ENCODE data around the gene HEBP2.
"Not testable (repeated sequence)": the region's sequence is repeated elsewhere in the genome, so short reads cannot be mapped to it uniquely, and the experiment has no call there.

The HEBP2 gene

DNA sequence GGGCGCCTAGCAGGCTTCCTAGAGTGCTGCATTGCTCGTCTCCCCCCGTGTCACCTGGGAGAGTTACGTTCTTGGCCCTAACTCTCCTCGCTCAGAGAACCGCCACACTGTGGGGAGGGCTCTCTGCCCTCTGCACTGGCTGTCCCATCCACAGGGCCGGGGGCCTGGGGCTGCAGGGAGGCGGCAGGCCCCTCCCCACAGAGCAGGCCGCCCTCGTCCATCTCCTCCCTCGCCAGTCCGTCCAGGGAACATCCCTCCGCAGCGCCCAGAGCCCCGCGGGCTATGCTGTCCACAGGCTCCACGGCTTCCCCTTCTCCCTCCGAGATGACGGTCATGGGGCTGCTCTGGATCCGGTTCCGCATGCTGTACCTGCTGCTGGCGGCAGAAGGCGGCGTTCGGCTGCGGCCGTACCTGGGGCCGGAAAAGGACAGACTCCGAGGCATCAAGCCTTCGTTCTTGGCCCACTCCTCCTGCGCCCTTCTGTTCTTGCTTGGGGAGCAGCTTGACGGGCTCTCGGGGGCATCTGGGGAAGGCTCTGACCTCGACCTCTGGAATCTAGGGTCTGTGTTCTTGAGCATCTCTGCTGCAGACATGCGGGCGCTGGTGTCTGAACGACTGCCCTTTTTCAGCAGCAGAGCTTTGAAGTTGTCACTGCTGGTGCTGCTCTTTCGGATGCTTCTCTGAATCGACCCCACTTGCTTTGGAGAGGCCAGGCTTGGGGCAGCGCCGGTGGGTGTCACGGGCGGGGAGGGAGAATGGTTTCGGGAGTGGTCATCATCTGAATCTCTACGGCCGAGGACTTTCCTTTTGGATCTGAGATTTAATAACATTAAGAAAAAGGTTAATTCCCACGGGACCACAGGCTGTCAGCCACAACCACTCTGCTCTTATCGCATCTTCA, 20.2 kb downstream of the HEBP2 start:
- DNase-seq (ENCODE audit: low read depth in 3 of 3) = no peak

DNA sequence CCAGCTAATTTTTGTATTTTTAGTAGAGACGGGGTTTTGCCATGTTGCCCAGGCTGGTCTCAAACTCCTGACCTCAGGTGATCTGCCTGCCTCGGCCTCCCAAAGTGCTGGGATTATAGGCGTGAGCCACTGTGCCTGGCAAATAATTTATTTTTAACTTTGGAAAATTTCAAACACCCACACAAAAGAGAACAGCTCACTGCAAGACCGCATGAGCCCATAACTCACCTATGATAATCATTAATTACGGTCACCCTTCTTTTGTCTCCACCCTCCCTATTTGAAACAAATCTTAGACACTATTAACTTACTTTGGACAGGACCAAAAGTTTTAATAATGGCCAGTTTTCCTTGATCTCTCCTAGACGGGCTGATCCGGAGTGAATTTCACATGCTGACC, 21.2 kb downstream of the HEBP2 start:
- not testable (repeated sequence) for DNase-seq (ENCODE audit: low read depth in 3 of 3)

DNA sequence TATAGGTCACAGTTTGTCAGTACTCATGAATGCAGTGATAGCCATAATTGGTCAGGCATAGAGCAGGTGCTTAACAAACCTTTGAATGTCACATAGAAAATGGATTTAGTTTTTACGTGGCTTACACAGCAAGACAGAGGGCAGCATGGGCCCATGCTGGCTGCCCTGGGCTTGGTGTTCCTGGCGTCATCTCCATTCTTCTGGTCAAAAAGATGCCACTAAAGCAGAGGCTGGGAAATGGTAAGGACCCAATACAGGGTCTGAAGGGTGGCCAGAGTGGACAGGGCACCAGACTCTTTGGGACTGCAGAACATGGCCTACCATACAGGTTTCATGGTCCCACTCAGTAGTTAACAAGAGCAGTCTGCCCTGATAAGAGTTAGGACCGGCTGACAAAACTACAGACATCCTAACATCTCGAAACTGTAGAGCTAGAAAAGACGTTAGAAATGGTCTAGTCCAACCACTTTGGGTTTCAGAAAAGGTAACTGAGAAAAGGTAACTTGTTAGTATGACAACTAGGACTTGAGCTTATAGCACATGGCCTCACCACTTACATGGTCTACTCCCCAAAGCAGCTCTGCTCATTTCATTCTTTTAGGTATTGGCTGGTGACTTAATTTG, 22.6 kb downstream of the HEBP2 start:
- DNase-seq (ENCODE audit: low read depth in 3 of 3) = no peak

DNA sequence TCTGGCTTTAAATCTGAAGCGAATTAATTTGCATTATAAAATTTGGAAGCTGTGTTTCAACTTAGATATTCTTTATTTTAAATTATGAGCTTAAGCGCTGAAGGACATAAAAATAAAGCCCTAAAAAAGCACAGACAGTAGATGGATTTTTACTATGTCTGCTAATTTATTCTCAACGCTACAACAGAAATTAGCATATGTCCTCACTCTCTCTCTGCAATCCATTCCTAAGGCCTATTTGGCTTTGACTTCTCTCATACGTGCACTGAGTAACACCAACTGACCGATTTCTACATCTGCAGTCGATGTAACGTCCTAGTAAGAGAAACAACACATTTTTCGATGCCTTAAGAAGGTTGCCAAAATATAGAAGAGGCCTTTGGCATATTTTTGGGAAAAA, 23.7 kb downstream of the HEBP2 start:
- DNase-seq (ENCODE audit: low read depth in 3 of 3) = no peak

DNA sequence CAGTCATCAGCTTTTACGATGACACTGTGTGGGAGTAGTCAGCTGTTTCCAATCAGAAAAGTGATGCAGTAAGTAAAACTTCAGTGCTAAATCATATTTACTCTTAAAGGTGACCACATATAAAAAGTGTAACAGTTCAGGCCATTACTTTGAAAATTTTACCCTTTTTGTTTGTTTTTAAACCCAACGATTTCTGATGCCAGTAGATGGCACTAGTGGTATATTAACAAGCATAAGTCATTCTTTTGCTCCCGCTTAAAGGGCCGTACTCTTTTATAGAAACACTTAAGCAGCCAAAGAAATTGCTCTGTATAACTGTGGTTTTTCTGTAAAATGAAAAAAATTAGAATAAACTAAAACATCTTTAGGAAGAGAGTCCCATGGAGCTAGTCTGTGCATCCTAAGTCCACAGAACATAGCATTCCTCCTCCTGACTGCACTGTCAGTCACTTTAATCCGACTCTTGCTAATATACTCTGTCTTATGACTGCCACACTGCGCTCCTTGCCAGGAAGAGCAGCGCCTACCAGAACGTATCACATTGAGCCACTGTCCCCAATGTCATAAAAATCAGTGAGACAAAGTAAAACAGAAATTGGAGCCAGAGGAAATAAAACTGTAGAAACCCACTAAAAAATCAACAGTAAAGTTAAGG, 25.0 kb downstream of the HEBP2 start:
- peak in 1 of 3 donors; percentile 5 for DNase-seq (ENCODE audit: low read depth in 3 of 3)

DNA sequence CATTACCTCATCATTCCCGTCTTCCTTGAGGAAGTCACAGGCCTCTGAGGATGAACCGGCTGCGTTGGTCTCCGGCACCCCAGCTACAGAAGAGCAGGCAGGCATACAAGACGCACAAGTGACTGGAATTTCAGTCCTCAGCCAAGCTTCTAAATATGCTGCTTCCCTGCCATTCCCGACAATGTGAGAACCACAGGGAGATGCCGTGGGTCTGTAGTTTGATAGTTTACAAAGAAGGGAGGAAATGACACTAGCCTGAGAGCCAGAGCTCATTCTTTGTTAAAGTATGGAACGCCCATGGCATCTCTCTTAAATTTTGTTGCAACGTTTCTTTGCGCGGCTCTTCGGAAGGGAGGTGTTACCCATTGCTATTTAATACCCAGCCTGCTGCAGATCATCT, 25.7 kb downstream of the HEBP2 start:
- DNase-seq (ENCODE audit: low read depth in 3 of 3) = no peak

DNA sequence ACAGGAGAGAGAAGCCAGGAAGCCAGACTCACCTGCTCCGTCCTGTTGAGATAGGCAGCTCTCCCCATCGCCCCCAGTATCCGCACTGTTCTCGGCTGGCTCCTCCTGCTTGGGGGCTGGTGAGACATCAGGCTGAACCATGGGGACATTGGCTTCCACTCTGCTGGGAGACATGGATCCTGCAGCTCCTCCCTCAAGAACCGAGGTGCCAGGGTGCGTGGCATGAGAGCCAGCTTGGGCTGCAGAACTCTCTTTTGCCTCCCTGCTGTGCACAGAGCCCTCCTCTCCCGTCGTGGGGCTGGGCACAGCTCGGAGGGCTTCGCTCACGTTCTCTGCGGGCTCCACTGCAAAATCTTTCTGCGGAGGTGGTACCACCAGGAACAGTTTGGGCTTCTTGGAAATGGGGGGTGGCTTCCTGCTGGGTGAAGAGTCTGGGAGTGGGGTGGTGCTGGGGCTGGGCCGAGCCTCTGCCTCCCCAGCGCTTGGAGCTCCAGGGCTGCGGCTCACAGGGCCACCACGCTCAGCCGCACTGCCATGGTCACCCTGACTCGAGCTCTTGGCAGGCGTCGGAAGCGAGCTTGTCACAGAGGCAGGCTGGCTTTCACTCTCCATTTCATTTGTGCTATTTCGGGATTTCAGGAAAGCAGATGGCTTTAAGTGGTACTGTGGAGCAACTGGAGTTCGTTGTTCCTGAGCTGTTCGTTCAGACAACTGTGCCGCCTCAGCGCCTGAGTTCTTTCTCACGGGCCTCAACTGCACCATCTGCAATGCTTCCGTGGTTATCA, 26.5 kb downstream of the HEBP2 start:
- no peak for DNase-seq (ENCODE audit: low read depth in 3 of 3)

DNA sequence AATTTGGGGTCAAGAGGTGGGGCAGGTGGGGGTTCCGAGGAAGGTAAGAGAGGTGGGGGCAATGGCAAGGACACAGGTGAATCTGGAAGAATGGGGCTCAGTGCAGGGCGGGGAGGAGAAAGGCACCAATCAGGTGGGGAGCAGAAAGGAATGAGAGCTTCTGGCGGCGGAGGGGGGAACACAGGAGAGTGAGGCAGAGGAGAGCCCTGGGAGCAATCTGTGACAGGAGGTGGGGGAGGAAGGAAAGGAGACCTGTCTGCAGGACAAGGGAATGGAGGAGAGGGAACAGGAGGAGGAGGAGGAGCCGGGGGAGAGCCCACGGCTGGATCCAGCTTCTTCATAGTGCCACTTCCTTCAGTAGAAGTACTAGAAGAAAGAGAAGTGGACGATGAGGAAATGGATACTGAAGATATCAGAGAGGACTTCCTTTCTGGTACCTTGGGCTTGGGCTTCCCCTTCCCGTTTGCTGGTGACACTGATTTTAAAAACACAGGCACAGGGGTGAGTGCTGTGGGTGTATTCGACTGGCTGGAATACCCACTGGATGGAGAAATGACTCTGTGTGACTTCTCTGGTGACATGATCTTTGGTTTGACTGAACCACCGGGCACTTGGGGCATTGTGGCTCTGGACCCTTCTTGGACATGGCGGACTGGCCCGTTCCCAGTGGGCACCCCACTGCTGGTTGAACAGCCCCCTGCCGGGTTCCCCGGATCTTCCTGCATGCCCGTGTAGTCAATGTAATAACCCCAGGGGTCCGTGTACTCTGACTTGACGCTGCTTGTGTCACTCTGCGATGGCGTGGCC, 27.4 kb downstream of the HEBP2 start:
- DNase-seq (ENCODE audit: low read depth in 3 of 3) = no peak

DNA sequence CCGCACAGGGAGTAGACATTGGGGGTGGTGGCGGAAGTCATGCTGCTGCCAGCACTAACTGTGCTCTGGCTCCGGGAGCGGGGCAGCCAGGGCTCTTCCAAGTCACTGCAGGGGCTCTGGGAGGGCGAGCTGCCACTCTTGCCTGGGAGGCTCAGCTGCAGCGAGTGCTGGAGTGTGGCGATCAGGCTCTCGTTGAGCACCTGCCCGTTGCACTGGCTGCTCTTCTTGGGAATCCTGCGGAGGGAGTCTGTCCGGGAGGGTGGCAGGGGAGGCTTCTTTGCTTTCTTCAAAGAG, 28.0 kb downstream of the HEBP2 start:
- no peak for DNase-seq (ENCODE audit: low read depth in 3 of 3)

DNA sequence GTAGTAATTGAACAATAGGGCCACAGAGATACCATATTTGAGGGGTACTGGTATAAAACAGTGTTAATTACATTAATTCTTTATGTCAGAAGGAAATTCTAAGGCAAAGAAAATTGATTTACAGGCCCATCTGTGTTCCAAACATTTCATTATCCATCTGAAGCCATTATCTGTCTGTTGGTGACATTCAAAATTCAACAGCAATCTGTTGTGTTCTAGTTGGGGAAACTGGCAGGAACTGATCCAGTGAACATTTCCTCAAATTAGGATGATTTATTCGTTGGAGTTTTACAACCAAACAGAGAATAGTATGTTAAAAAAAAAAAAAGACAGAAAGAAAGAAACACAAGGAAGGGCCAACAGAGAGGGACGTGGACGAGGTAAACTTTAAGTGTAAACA, 30.1 kb downstream of the HEBP2 start:
- no peak for DNase-seq (ENCODE audit: low read depth in 3 of 3)

DNA sequence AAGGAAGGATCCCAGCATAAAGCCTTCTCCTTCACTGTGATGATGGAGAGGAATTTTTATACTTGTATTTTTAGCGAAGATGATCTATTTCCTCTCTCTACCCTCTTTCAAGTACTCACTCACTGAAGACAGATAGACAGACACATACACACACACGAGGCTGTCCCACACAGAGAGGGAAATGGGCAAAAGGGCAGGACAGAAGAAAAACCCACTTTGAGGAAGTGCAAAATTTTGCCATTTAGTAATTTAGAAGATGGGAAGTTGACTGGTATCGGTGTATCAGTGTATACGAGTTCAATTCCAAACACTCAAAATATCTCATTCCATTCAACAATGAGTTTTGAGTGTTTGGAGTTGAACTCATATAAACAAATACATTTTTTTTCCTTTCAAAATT, 30.9 kb downstream of the HEBP2 start:
- DNase-seq (ENCODE audit: low read depth in 3 of 3) = no peak

DNA sequence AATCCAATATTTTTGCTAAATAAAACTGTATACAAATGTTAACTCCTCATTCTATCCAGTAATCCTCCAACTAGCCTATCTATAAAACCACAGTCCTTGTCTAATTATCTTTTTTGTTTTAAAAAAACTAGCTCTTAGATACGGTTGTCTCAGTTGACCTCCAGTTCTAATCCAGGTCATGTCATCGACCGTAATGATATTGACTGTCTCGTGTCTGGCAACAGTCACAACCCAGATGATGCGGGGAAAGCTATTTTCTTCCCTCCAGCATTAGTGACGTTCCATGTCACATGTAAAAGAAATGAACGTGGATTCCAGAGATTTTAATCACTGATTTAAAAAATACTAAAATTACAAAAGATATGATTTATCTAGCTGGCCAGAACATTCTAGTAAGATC, 35.5 kb downstream of the HEBP2 start:
- DNase-seq (ENCODE audit: low read depth in 3 of 3) = no peak

DNA sequence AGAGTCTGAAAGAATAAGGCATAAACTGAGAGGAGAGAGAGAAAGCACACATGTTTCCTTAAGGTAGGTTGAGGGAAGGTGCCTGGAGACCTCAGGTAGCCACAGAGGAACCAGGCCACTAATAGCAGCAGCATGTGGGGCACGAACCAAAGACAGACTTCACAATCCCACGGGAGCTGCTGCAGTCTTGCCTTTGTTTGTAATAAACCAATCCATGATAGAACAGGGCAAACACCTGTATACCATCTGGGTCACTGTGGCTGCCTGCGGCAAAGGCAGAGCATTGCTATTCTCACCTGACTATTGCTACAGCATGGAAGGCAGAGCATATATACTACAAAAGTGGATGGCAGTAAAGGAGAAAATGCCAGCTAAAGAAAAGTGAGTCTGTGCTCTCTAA, 36.3 kb downstream of the HEBP2 start:
- no peak for DNase-seq (ENCODE audit: low read depth in 3 of 3)

DNA sequence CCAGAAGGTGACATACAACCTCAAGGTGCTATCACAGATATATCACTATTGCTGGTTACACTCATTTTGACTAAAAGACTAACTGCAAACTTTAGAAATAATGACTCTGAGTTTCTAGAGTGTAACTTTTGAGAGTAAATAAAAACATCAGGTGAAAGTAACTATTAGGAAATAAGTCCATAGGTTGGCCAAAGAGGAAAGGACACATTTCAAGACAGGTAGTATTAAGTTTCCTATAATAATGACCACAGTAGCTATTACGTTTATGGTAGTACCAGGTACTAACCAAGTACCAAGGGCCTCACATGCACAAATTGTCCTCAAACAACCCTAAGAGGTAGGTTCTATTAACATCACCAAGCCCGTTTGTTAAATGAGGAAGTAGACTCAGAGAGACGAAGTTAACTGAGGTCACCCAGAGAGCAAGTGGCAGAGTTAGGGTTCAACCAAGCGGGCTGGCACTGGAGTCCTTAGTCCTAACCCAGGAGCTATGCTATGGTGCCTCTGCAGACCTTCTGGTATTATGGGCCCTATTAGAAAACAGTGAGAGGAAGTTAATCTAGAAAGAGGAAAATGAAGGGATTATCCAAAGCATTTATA, 36.8 kb downstream of the HEBP2 start:
- DNase-seq (ENCODE audit: low read depth in 3 of 3) = no peak

DNA sequence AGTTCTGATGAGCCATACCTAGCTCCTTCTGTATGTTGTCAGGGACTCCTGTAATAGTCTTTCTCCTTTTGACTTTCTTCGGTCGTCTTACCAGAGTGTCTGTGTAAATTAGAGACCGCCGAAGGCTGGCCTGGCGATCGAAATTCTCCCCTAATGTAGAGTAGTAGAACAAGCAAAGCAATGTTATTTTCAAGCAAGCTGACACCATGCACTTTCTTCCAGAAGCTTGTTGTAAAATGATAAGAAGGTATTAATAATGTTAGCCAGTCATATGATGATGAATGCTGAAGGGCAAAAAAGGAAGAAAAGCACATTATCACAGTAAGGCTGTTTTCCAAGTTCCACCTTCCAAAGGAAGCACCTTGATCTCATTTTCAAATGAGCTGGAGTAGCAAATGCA, 37.9 kb downstream of the HEBP2 start:
- DNase-seq (ENCODE audit: low read depth in 3 of 3) = no peak

DNA sequence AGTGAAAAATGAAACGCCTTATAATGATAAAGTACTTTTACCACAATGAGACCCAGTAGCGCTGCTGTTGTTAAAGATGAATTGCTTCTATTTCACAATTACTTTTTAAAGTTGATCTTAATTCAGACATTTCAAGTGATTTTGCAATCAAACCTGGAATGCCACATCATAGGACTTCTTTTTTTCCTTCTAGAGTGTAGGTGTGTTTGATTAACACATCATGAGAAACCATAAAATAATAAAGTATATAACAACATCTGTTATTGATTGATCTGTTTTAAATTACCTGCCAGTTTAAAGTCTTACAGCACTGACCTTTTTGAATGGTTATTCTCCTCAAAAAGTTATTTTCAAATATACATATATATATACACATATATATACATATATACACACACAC, 38.6 kb downstream of the HEBP2 start:
- DNase-seq (ENCODE audit: low read depth in 3 of 3) = no peak

DNA sequence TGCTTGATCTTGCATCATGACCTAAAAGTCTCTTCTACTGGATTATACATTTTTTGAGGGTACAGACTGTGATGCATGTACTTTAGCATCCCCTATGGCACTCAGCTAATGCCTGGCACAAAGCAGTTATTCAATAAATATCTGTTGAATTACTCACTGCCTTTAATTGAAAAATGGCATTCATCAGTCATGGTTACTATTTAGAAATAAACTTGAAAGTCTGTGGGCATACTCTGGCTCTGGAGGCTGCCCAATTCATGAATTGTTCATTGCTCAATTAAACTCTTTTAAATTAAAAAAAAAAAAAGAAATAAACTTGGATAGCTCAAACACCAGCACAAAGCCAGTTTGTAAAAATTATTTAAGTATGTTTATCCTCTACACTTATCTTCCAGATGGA, 40.0 kb downstream of the HEBP2 start:
- DNase-seq (ENCODE audit: low read depth in 3 of 3) = no peak

DNA sequence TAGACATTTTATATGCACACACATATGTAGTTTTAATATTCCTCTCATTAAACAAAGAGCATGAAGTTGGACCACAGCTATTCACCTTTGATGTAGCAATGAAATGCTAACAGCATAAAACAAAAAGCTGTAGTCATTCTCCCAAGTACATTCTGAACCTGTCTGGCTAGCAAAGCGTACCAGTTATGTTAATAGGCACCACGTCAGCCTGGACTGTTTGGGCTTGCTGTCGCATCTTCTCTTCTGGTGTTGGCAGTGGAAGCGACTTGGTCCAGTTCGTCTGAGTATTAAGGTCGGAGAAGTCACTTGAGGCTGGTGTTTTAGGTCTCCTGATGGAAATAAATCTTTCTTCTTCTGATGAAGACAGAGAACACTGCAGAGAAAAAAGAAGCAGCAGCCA, 42.8 kb downstream of the HEBP2 start:
- no peak for DNase-seq (ENCODE audit: low read depth in 3 of 3)

DNA sequence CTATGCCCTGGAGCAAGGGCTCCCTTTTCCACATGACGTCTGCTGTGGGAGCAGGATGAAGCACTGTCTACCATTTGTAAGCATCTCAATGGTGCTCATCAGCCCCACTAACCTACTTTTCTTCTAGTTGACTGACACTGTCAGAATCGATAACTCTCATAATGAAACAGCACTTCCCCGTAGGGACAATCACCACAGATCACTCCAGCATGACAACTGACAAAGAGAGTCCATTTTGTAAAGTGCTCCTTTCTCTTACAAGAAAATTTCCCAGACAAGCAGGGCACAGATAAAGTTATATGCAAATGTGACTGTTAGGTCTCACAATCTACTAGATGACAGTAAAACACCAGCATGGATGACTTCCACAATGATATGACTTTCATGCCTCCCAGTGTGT, 46.4 kb downstream of the HEBP2 start:
- no peak for DNase-seq (ENCODE audit: low read depth in 3 of 3)

DNA sequence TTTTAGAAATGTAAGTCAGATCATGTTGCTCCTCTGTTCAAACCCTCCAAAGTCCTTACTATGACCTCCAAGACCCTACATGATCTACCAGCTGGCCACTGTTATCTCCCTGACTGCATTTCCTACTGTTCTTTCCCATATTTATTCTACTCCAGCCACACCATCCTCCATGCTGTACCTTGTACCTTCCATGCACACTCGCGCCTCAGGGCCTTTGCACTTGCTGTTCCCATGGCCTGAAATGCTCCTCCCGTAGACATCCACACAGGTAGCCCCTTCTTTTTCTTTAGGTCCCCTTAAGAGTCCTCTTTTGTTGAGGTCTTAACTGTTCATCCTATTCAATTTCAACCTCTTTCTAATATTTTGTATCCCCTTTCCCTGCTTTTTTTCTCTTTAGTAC, 47.0 kb downstream of the HEBP2 start:
- no peak for DNase-seq (ENCODE audit: low read depth in 3 of 3)

Data from stimulated activated CD4-positive, alpha-beta T cell treated with anti-CD3 and anti-CD28 coated beads, TNF-alpha, amount 100 ng/mL, for 48 hours (primary cell).